ENCODE measurements around the gene OR13C8.

DNA sequence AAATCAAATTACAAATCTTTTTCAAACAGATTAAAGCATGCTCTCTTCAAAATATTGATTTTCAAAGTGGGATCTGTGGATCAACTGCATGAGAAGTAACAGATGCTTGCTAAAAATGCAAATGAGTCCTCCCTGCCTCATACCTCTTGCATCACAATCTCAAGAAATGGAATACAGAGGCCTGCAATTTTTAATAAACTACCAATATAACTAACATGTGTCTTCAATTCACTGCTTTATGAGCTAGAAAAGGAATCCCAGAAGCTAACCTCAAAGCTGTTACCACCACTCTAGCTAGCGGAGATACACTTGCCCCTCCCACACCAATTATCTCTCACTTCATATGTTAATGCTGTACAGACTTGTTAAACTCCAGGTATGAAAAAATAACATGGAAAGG is 20.7 kb downstream of the OR13C8 start:
- TF ChIP-seq YY1 (IDR thresholded peaks at IDR 0.05; ENCODE audit: insufficient read depth, insufficient read length) (no peak), SUZ12 (IDR thresholded peaks at IDR 0.05; ENCODE audit: extremely low read depth, insufficient read depth, insufficient read length) (no peak)
